Ramos (cell line): ENCODE measurements around the gene LLPH.
"Not testable (repeated sequence)": the region's sequence is repeated elsewhere in the genome, so short reads cannot be mapped to it uniquely, and the experiment has no call there.

Experiments
- in situ Hi-C: fragments of 300-500 bp; cut with MboI; formaldehyde crosslinking; loops from one replicate; pipeline ENCODE4 v1.14.3; 2022; ENCODE audit warnings: low sequenced_read_pairs; ENCODE audit not compliant: unreplicated experiment

LLPH gene

GRCh38 chr12:66130267-66131066 lies at the start of gene LLPH:
LLPH (minus strand) TSS chr12:66130750; CDS start chr12:66129106, 1,644 bp downstream.
- in situ Hi-C loops, result no loop called here

DNA sequence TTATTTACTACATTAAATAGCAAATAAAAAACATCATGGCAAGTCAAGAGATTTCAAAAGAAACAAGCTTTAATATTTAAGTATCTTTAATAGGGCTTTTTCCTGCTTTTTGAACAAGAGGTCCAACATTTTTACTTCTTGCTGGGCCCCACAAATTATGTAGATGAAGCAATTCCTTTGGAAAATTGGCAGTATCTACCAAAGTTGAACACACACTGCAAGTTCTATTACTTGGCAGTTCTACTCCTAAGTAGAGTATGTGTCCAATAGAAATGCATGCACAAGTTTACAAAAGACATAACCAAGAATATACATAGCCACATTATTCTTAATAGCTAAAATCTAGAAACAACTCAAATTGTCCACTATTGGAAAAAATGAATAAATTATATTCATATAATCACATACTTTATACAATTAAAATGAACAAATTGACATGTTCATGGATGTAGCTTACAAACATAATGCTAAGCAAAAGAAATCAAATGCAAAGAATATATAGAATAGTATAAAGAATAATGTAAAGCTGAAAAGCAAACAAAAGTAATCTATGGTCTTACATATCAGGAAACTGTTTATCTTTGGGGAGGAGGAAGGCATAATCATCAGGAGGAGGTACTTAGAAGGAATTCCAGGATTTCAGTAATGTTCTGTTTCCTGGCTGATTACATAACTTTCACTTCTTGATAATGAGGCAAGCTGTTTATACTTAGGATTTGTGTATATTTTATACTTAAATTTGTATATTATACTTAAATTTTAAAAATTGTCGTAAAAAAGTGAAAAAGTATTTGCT lies 45.8 kb upstream of the LLPH start:
- in situ Hi-C loops, result no loop called here

DNA sequence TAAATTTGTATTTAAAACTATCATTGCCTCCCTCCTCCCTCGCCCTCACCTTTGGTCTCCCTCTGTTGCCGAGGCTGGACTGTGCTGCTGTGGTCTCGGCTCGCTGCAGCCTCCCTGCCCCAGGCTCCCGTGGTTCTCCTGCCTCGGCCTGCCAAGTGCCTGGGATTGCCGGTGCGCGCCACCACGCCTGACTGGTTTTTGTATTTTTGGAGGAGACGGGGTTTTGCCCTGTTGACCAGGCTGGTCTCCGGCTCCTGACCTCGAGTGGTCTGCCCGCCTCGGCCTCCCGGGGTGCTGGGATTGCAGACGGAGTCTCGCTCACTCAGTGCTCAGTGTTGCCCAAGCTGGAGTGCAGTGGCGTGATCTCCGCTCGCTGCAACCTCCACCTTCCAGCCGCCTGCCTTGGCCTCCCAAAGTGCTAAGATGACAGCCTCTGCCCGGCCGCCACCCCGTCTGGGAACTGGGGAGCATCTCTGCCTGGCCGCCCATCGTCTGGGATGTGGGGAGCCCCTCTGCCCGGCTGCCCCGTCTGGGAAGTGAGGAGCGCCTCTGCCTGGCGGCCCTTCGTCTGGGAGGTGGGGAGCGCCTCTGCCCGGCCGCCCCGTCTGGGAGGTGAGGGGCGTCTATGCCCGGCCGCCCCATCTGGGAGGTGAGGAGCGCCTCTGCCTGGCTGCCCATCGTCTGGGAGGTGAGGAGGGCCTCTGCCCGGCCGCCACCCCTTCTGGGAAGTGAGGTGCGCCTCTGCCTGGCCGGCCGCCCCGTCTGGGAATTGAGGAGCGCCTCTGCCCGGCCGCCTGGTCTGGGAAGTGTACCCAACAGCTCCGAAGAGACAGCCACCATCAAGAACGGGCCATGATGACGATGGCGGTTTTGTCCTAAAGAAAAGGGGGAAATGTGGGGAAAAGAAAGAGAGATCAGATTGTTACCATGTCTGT lies 44.1 kb upstream of the LLPH start:
- in situ Hi-C loops, result not testable (repeated sequence)

DNA sequence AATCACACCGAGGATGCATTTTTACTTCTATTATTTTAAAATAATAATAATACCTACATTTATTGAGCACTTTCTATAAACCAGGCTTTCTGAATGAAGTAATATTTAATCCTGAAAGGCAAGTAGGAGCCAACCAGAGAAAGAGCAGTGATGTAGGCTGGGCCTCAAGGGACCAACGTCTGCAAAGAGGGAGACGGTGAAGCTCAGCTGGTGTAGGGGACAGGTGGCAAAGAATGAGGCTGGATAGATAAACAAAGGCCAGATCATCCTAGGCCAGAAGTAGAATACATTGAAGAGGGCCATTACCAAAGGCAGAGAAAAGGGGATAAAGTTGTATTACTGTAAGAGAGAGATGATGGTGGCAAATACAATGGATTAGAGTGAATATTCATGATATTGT lies 40.1 kb upstream of the LLPH start:
- in situ Hi-C loops, result no loop called here

DNA sequence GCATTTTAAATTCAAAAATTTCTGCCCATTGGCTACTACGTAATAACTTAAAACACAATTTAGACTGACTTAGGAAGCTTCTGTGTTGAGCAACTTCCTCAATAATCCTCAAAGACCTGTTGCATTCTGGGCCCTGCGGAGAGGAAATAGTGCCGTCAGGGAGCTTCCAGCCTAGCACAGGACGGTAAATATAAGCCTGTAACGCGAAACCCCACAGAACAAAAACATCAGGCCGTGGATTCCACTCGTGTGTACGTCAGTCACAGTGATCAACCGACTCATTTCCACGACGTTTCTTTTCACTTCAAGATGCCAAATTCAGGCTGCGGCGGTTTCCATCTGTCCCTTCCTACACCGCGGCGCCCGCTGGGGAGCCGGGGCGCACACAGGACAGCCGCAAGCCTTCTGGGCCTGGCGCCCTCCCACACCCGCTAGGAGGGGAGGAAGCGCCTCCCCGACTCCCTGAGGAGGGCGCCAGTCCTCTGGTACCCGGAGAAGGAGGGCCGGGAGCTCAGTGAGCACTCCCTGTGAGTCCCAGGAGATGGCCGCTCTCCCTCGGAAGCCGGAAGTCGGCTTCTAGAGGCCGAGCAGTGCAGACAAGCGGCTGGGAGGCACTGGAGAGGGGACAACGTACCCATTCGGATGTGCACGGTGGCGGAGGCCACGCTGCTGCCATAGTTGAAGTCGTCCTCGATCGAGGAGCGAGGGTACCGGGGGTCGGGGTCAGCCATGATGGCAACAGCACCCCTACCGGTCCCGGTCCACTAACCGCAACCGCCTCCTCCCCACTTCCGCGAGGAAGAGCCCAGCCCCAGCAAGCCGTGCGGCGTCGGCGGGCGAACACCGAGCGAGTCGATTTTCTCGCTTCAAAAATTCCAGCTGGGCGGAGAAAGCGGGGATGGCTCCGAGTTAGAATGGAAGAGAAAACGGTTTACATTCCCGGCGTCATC lies 38.9 kb upstream of the LLPH start, which contains the start of gene TMBIM4:
TMBIM4 (minus strand) TSS at position 776 of the 950 bp plus-strand sequence; CDS start at position 731, 45 bp downstream.
- in situ Hi-C loops, result no loop called here

- in situ Hi-C loops, result no loop called here
These were observed 37.9 kb upstream of the LLPH start for GRCh38 chr12:66168410-66168809.

DNA sequence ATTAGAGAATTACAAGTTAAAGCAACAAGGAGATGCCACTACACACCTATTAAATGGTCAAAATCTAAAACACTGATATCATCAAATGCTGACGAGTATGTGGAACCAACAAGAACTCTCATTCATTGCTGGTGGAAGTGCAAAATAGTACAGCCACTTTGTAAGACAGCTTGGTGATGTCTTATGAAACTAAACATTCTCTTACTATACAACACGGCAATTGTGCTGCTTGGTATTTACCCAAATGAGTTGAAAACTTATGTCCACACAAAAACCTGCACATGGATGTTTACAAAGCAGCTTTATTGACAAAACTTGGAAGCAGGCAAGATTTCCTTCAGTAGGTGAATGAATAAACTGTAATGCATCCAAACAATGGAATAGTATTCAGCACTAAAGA lies 36.0 kb upstream of the LLPH start:
- in situ Hi-C loops, result no loop called here

- in situ Hi-C loops, result no loop called here
These were observed 34.6 kb upstream of the LLPH start for GRCh38 chr12:66165141-66165540.

GRCh38 chr12:66164349-66164821 lies 33.8 kb upstream of the LLPH start:
- in situ Hi-C loops, result no loop called here

DNA sequence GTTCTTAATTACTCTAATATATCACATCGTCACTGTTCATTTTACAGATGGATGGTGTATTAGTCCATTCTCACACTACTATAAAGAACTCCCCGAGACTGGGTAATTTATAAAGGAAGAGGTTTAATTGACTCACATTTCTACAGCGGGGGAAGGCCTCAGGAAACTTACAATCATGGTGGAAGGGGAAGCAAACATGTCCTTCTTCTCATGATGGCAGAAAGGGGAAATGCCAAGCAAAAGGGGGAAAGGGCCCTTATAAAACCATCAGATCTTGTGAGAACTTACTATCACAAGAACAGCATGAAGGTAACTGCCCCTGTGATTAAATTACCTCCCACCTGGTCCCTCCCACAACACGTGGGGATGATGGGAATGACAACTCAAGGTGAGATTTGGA lies 32.7 kb upstream of the LLPH start:
- in situ Hi-C loops, result no loop called here

GRCh38 chr12:66162701-66163100 lies 32.2 kb upstream of the LLPH start:
- in situ Hi-C loops, result no loop called here

DNA sequence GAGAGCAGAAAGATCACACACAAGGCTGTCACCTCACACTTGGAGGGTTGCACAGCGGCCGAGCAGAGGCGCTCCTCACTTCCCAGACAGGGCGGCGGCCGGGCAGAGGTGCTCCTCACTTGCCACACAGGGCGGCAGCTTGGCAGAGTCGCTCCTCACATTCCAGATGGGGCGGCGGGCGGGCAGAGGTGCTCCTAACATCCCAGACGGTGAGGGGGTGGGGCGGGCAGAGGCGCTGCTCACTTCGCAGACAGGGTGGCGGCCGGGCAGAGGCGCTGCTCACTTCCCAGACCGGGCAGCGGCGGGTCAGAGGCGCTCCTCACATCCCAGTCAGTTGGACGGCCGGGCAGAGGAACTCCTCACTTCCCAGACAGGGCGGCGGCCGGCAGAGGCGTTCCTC lies 30.2 kb upstream of the LLPH start:
- in situ Hi-C loops, result no loop called here

DNA sequence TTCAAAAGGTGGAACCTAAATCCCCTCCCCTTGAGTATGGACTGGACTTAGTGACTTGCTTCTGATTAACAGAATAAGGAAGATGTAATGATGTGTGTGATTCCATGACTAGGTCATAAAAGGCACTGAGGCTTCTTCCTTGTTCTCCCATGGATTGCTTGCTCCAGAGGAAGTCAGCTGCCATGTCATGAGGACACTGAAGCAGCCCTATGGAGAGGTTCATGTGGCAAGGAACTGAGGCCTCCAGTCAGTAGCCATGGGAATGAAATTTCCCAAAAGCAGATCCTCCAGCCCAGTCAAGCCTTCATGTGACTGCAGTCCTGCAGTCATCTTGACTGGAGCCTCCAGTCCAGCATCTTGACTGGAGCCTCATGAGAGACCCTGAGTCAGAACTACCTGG lies 28.6 kb upstream of the LLPH start:
- in situ Hi-C loops, result no loop called here

- in situ Hi-C loops, result no loop called here
These were observed 26.1 kb upstream of the LLPH start for GRCh38 chr12:66156654-66157053.

DNA sequence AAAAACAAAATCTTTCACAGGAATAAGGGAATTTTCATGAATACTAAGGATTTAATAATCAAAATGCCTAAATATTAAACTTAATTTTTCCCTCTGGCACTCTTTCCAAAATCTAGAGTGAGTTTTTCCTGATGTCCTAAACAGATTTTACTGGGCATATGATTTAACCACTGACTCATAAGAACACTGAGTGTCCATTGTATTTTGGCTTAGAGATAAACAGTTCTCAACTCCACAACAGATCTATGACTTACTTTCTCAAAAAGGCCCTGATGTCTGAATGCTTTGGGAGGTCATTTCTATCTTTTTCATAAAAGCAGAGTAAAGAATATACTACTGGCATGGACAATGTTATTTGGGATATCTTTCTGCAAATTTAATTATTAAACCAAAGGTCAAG lies 24.2 kb upstream of the LLPH start:
- in situ Hi-C loops, result no loop called here

DNA sequence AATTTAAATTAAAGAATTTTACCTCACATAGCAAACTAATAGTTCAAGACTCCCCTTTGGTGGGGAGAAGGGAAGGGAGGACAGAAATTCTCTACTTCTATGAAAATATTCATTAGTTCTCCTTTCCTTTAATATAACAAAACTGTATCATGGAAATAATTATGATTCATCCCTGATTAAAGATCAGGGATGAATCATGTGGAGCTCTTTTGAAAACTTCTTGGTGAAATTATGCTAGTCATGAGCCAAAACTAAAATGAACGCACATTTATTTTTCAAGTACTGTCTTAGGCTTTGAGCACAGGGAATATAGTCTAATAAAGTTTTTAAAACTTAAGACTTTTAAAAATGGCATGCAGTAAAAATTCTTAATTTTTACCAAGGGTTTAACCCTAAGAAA lies 22.2 kb upstream of the LLPH start:
- in situ Hi-C loops, result no loop called here

DNA sequence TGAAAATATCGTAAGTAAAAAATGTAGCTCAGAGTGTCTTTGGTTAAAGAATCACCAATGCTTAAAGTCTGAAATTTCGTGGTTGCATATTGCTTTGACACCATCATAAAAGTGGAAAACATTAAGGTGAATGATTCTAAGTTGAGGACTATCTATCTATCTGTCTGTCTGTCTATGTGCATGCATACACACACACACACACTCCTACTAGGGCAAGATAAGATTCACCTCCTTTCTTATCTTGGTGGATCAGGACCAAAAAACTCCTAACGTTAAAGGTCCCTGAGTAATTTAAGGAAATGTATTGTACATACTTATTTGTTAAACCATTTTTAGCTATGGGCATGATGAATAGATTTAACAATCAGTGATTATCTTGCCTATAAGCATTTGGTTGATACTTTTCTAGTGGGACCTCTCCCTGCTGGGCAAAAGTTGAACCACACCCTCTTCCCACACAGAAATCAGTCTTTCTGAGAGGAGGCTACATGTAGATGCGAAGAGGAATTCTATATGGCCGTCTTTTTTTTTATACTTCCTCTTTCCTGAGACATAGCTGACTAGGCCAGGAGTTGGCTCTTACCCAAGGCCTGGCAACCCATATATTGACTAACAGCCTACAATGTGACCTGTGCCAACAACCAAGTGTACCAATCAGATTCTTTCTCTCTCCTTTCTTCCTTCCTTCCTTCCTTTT lies 19.3 kb upstream of the LLPH start:
- in situ Hi-C loops, result no loop called here
